ENCODE data around the gene TDRD10. TPM values are rescaled to one million over a fixed set of nuclear protein-coding genes. Genes with fewer than 3 reads are reported as not detected.

TDRD10 gene
- total RNA-seq, 1 experiment from 2014 or later: 0.31 TPM

- H3K9me3 ChIP-seq (ENCODE audit: control insufficient read depth, low read depth, low read length): no peaks in the 10 kb centered on the region
- no peak for DNase-seq
- no peak overlapping the region for H3K9ac ChIP-seq (ENCODE audit: extremely low read depth, insufficient read length, low read length)
- H2AFZ ChIP-seq (ENCODE audit: low read length): no peak overlapping the region
- peaks cover 12 to 20% of the 10 kb centered on the region in 2 experiments for H3K4me1 Mint-ChIP-seq
- no peak overlapping the region for H2BK5ac ChIP-seq (ENCODE audit: insufficient read length, low read length)
- no peaks in the 10 kb centered on the region for H4K20me1 ChIP-seq (ENCODE audit: control insufficient read depth, insufficient read depth, insufficient read length)
- H2BK12ac ChIP-seq (ENCODE audit: insufficient read length, low read depth, low read length): peak overlapping the region; percentile 29
- no CpG with 5 or more reads among the region's 4 CpGs for WGBS (ENCODE audit: extremely low coverage, insufficient read length, low lambda C conversion rate)
- H3K4me3 Mint-ChIP-seq: no peak overlapping the region
- peaks cover 2% of the 10 kb centered on the region; the same call in 1 of the 2 replicates for H3K4me1 ChIP-seq (ENCODE audit: insufficient read depth, low read length)
- no peaks in the 10 kb centered on the region for H3K79me1 ChIP-seq (ENCODE audit: insufficient read depth, low read depth, low read length, poor library complexity, severe bottlenecking)
- peak overlapping the region; percentile 62 for H3K18ac ChIP-seq (ENCODE audit: insufficient read length, low read depth, low read length)
- H2BK120ac ChIP-seq (ENCODE audit: low read depth, low read length, poor library complexity, severe bottlenecking): no peak overlapping the region
- no peak overlapping the region for H4K8ac ChIP-seq (replicated peaks; ENCODE audit: insufficient read length, low read depth, low read length)
- H4K5ac ChIP-seq (ENCODE audit: insufficient read length, low read depth, low read length): no peak overlapping the region
- no peak overlapping the region for H2AK5ac ChIP-seq (ENCODE audit: insufficient read length, low read length)
- no peak overlapping the region for H2BK20ac ChIP-seq (ENCODE audit: low read depth, low read length, poor library complexity, severe bottlenecking)
- no peaks in the 10 kb centered on the region for H3K9me3 Mint-ChIP-seq
- peak overlapping the region; percentile 26 for H4K91ac ChIP-seq (ENCODE audit: insufficient read length, low read depth, low read length)
- no peak overlapping the region for H3K4me2 ChIP-seq (ENCODE audit: insufficient read depth, insufficient read length, low read length)
- no peak overlapping the region for H3T11ph ChIP-seq (ENCODE audit: low read length)
- no peak overlapping the region for H2BK15ac ChIP-seq (ENCODE audit: low read depth, low read length)
- no peak for TF ChIP-seq CTCF (conservative IDR thresholded peaks at IDR 0.05)
- no peak overlapping the region; the same call in 1 of the 2 replicates for H3K4ac ChIP-seq (ENCODE audit: low read depth, low read length)
- H3K27ac ChIP-seq (ENCODE audit: insufficient read length, low read depth, low read length): no peak overlapping the region
- H3K56ac ChIP-seq (ENCODE audit: insufficient read length, low read depth, low read length): no peak overlapping the region
- no peaks in the 10 kb centered on the region for H3K27me3 Mint-ChIP-seq (ENCODE audit: low read depth)
- H3K23ac ChIP-seq (ENCODE audit: insufficient read length, low read depth, low read length): no peak overlapping the region
- H3K36me3 Mint-ChIP-seq (ENCODE audit: insufficient read depth in 1 of 3, low read depth in 3 of 3): no peaks in the 10 kb centered on the region; a peak in 1 of 7 replicates
- no peaks in the 10 kb centered on the region for H3K23me2 ChIP-seq (ENCODE audit: insufficient read length, low read depth, low read length, poor library complexity, severe bottlenecking)
- H3K27me3 ChIP-seq (ENCODE audit: insufficient read depth, low read length): no peaks in the 10 kb centered on the region
- no peaks in the 10 kb centered on the region for H3K79me2 ChIP-seq (ENCODE audit: insufficient read depth, low read length)
- H3K27ac Mint-ChIP-seq: peak overlapping the region in 1 of 3 experiments; percentile 85; a peak in 2 of 7 replicates
- H3K14ac ChIP-seq (ENCODE audit: insufficient read depth, low read length): no peak overlapping the region
Observed at GRCh38 chr1:154463512-154463990, 38.5 kb upstream of the TDRD10 start.
